ENCODE measurements around the gene ABCG5.

Gene ABCG5

GRCh38 chr2:43806719-43807031 is 32.0 kb downstream of the ABCG5 start:
- DNase-seq (ENCODE audit: low spot score), result no peak

GRCh38 chr2:43803113-43803512 is 35.5 kb downstream of the ABCG5 start:
- DNase-seq (ENCODE audit: low spot score), result no peak

GRCh38 chr2:43802135-43802534 is 36.5 kb downstream of the ABCG5 start:
- no peak for DNase-seq (ENCODE audit: low spot score)

- DNase-seq (ENCODE audit: low spot score), result no peak
These were observed 37.7 kb downstream of the ABCG5 start for GRCh38 chr2:43800894-43801293.

GRCh38 chr2:43798300-43798699 is 40.3 kb downstream of the ABCG5 start:
- no peak for DNase-seq (ENCODE audit: low spot score)

GRCh38 chr2:43796206-43796605 is 42.4 kb downstream of the ABCG5 start:
- DNase-seq (ENCODE audit: low spot score), result no peak

- DNase-seq (ENCODE audit: low spot score), result no peak
These were observed 43.7 kb downstream of the ABCG5 start for GRCh38 chr2:43794956-43795355.

GRCh38 chr2:43792653-43793052 is 46.0 kb downstream of the ABCG5 start:
- no peak for DNase-seq (ENCODE audit: low spot score)

GRCh38 chr2:43791035-43791765 is 47.4 kb downstream of the ABCG5 start:
- DNase-seq (ENCODE audit: low spot score), result no peak

- no peak for DNase-seq (ENCODE audit: low spot score)
These were observed 48.5 kb downstream of the ABCG5 start for GRCh38 chr2:43790147-43790546.

- no peak for DNase-seq (ENCODE audit: low spot score)
These were observed 50.0 kb downstream of the ABCG5 start for GRCh38 chr2:43788646-43789045.

GRCh38 chr2:43787895-43788294 is 50.7 kb downstream of the ABCG5 start:
- no peak for DNase-seq (ENCODE audit: low spot score)

- no peak for DNase-seq (ENCODE audit: low spot score)
These were observed 60.4 kb downstream of the ABCG5 start for GRCh38 chr2:43778233-43778632.

GRCh38 chr2:43777306-43777926 is 61.2 kb downstream of the ABCG5 start:
- no peak for DNase-seq (ENCODE audit: low spot score)

GRCh38 chr2:43776324-43776723 is 62.3 kb downstream of the ABCG5 start:
- DNase-seq (ENCODE audit: low spot score), result no peak

GRCh38 chr2:43774617-43775016 is 64.0 kb downstream of the ABCG5 start:
- no peak for DNase-seq (ENCODE audit: low spot score)

GRCh38 chr2:43773876-43774613 is 64.6 kb downstream of the ABCG5 start, which contains the start of gene DYNC2LI1:
Gene DYNC2LI1, plus strand, starts transcription at chr2:43774039. Its CDS starts 100 bp downstream, at chr2:43774139.
- DNase-seq (ENCODE audit: low spot score), result peak; percentile 91

GRCh38 chr2:43766006-43766405 is 72.6 kb downstream of the ABCG5 start:
- no peak for DNase-seq (ENCODE audit: low spot score)

- DNase-seq (ENCODE audit: low spot score), result no peak
These were observed 74.4 kb downstream of the ABCG5 start for GRCh38 chr2:43764086-43764705.

GRCh38 chr2:43763091-43763490 is 75.5 kb downstream of the ABCG5 start:
- DNase-seq (ENCODE audit: low spot score), result no peak
